HEK293T (cell line): ENCODE measurements around the gene UQCR11.

Experiments used
- ELF4 ChIP-seq: fragments of 450-650 bp; IDR thresholded peaks from 2 replicates; pipeline ENCODE4 v1.6.1; 2017; ENCODE audit warnings: antibody characterized with exemption
- FOXA1 ChIP-seq: fragments of 450-650 bp; IDR thresholded peaks from 2 replicates; pipeline ENCODE4 v1.6.1; 2016; ENCODE audit warnings: mild to moderate bottlenecking
- FOXK2 ChIP-seq: fragments of 450-650 bp; IDR thresholded peaks from 2 replicates; pipeline ENCODE4 v1.6.1; 2016; ENCODE audit warnings: mild to moderate bottlenecking
- FOXM1 ChIP-seq: fragments of 450-650 bp; IDR thresholded peaks from 2 replicates; pipeline ENCODE4 v1.6.1; 2017; ENCODE audit warnings: mild to moderate bottlenecking, borderline replicate concordance
- L3MBTL2 ChIP-seq: fragments of 450-650 bp; conservative IDR thresholded peaks from 2 replicates; pipeline ENCODE4 v1.6.1; 2016; ENCODE audit warnings: mild to moderate bottlenecking
- SP1 ChIP-seq: fragments of 450-650 bp; IDR thresholded peaks from 2 replicates; pipeline ENCODE4 v1.6.1; 2017

GRCh38 chr19:1619094-1619439 lies 13.8 kb upstream of the UQCR11 start:
- TF ChIP-seq FOXM1 (no peak), L3MBTL2 (no peak), FOXA1 (no peak), ELF4 (no peak), SP1 (no peak), FOXK2 (no peak)
